K562 (cell line): Measurements from ENCODE around the gene ITGAE.

Source experiments
- CHD1 ChIP-seq: fragments of 200-600 bp; sonication (generic); IDR thresholded peaks from one replicate; pipeline ENCODE4 v1.6.1; 2012; ENCODE audit warnings: mild to moderate bottlenecking, moderate library complexity, low read length, inconsistent platforms
- GTF2F1 ChIP-seq: IDR thresholded peaks from 2 replicates; pipeline ENCODE4 v1.6.1; 2011; ENCODE audit warnings: low read depth, low read length, improper control_type of control experiment
- KAT8 ChIP-seq: fragments of 450-650 bp; IDR thresholded peaks from 2 replicates; pipeline ENCODE4 v1.6.1; 2016; ENCODE audit warnings: low read depth, mild to moderate bottlenecking
- LARP7 ChIP-seq: fragments of 450-650 bp; IDR thresholded peaks from 2 replicates; pipeline ENCODE4 v1.6.1; 2016
- LCOR ChIP-seq: sonication (generic); formaldehyde crosslinking; IDR thresholded peaks from 2 replicates; pipeline ENCODE4 v1.8.0; 2022; ENCODE audit warnings: mild to moderate bottlenecking, missing genetic modification reagents
- POLR2A ChIP-seq: fragments of 450-650 bp; conservative IDR thresholded peaks from 2 replicates; pipeline ENCODE4 v1.6.1; 2016
- POLR2AphosphoS5 ChIP-seq: IDR thresholded peaks from 2 replicates; pipeline ENCODE4 v1.6.1; 2011; ENCODE audit warnings: mild to moderate bottlenecking, low read depth, low read length, moderate library complexity; ENCODE audit not compliant: control insufficient read depth, insufficient read depth
- RUNX1 ChIP-seq: sonication (generic); IDR thresholded peaks from 2 replicates; pipeline ENCODE4 v1.6.1; 2016; ENCODE audit warnings: antibody characterized with exemption, low read depth
- SMARCA5 ChIP-seq: fragments of 450-650 bp; IDR thresholded peaks from 2 replicates; pipeline ENCODE4 v1.6.1; 2016
- SMARCB1 ChIP-seq: IDR thresholded peaks from 2 replicates; pipeline ENCODE4 v1.6.1; 2011; ENCODE audit warnings: improper control_type of control experiment, low read depth; ENCODE audit not compliant: insufficient read length
- SRSF3 ChIP-seq: fragments of 200-400 bp; formaldehyde crosslinking; IDR thresholded peaks from 2 replicates; pipeline ENCODE4 v1.6.1; 2016; ENCODE audit warnings: mild to moderate bottlenecking, low read length, moderate library complexity; ENCODE audit not compliant: insufficient read depth
- ZNF699 ChIP-seq: fragments of 250-450 bp; sonication (Bioruptor Pico); IDR thresholded peaks from 2 replicates; pipeline ENCODE4 v1.8.0; 2021; ENCODE audit warnings: mild to moderate bottlenecking, moderate library complexity; ENCODE audit not compliant: insufficient replicate concordance
- ZNF75A ChIP-seq: fragments of 450-650 bp; formaldehyde crosslinking; IDR thresholded peaks from 2 replicates; pipeline ENCODE4 v1.4.0; 2020; ENCODE audit warnings: mild to moderate bottlenecking
- TF ChIP-seq, protein P1 (sequence below), 3 experiments: IDR thresholded peaks in 2 of 3; conservative IDR thresholded peaks in 1 of 3; 2 replicates each; pipeline ENCODE4 v1.5.1; 2011 to 2012; ENCODE audit warnings: low read length in 3 of 3, mild to moderate bottlenecking in 3 of 3, control low read depth in 2 of 3, improper control_type of control experiment in 1 of 3, inconsistent platforms in 1 of 3, low read depth in 1 of 3, mixed read lengths in 1 of 3, moderate library complexity in 1 of 3; ENCODE audit not compliant: insufficient read depth in 2 of 3

DNA sequence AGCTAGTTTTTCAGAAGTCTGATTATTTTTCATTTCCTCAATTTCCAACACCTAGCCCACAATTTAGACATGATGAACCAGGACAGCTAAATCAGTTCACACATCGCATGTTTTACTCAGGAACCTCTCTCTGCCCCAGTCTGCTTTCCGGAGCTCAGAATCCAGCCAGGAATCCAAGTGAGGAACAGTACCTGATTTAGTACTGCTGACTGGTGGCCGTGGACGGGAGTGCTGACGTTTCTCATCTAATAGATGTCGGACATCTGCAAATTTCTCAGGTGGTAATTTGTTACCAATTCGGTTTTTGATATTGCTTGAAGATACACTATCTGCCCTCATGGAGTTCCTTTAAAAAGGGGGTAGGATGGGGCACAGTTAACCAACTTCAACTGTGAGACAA lies 14.9 kb upstream of the ITGAE start:
- TF ChIP-seq, protein P1, sequence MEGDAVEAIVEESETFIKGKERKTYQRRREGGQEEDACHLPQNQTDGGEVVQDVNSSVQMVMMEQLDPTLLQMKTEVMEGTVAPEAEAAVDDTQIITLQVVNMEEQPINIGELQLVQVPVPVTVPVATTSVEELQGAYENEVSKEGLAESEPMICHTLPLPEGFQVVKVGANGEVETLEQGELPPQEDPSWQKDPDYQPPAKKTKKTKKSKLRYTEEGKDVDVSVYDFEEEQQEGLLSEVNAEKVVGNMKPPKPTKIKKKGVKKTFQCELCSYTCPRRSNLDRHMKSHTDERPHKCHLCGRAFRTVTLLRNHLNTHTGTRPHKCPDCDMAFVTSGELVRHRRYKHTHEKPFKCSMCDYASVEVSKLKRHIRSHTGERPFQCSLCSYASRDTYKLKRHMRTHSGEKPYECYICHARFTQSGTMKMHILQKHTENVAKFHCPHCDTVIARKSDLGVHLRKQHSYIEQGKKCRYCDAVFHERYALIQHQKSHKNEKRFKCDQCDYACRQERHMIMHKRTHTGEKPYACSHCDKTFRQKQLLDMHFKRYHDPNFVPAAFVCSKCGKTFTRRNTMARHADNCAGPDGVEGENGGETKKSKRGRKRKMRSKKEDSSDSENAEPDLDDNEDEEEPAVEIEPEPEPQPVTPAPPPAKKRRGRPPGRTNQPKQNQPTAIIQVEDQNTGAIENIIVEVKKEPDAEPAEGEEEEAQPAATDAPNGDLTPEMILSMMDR (IDR thresholded peaks at IDR 0.05 in 2 of 3, conservative IDR thresholded peaks at IDR 0.05 in 1 of 3; ENCODE audit: insufficient read depth in 2 of 3, low read depth in 1 of 3, low read length in 3 of 3), result no peak
- TF ChIP-seq ZNF699 (CRISPR knock-in tag) (no peak), ZNF75A (no peak), POLR2A (no peak), POLR2AphosphoS5 (no peak), LCOR (CRISPR knock-in tag) (no peak), GTF2F1 (no peak), RUNX1 (no peak), KAT8 (no peak), CHD1 (no peak), SRSF3 (no peak), SMARCB1 (no peak), SMARCA5 (no peak), LARP7 (no peak)
